DMS153 treated with DMSO at 0.1 percent for 48 hours (cell line): Measurements from ENCODE around the gene FBXL14.

Source experiments
- DNase-seq: peaks from one replicate; lab custom pipeline; 2025; ENCODE audit not compliant: unreplicated experiment; lab: John Stamatoyannopoulos, UW

FBXL14 gene, protein sequence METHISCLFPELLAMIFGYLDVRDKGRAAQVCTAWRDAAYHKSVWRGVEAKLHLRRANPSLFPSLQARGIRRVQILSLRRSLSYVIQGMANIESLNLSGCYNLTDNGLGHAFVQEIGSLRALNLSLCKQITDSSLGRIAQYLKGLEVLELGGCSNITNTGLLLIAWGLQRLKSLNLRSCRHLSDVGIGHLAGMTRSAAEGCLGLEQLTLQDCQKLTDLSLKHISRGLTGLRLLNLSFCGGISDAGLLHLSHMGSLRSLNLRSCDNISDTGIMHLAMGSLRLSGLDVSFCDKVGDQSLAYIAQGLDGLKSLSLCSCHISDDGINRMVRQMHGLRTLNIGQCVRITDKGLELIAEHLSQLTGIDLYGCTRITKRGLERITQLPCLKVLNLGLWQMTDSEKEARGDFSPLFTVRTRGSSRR

DNA sequence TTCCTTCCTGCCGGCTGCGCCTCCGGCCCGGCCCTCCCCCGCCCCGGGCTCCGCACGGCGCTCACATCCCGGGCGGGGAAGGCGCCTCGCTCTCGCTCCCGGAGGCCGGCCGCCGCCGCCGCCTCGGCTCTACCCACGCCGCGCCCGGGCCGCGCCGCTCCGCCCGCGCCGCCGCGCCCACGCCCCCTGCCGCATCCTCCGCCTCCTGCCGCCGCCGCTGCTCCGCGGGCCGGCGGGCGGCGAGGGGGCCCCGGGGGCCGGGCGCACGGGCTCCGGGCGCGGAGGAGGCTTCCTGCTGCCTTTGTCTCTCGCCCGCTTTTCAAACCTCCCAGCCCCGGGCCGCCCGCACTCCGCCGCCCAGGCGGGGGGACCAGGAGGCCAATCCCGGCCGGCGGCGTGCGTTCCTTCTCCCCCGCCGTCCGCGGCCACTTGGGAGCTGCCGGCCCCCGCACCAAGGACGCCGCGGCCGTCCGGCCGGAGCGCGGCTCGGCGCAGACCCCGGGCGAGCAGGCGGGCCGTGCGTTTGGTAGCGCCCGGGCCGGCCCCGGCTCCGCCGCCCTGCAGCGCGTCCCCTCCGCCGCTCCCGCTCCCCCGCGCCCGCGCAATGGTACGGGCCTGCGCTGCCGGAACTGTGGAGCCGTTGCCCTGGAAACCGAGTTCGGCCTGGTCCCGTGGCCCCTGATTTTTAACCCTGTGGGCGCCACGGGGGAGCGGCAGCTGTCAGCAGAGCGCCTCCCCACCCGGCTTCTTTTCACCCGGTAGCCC is at the start of gene FBXL14:
Gene FBXL14 (minus strand): TSS at position 321 of the 765 bp plus-strand sequence. CDS start 515 bp downstream, outside the sequence.
- peak; percentile 41 for DNase-seq

DNA sequence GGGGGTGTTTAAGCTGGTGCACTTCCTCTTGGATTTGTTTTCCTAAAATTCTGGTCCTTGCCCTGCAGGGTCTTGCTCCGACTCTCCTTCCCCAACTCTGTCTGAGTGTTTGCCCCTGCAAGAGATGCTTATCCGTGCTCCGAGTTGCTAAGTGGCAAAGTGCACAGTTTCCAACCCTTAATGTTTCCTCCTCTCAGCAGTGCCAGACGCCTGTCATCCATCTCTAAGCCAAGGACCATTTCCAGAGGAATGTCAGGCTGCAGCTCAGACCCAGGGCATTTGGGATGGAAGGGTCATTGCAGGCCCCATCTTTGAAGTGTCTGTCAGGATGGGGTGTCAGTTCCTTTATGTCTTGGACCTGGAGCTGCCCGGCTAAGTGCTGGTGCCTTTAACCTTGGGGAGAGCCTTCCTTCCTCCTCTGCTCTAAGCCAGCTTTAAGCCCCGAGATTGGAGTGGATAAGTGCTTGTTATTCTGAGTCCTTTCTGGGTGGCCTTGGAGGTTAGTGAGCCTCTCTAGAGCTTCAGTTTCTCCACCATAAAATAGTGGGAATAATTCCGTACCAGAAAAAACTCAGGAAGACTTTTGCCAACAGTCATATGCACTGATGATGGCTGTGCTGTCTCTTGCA is 49.6 kb upstream of the FBXL14 start:
- DNase-seq: no peak

DNA sequence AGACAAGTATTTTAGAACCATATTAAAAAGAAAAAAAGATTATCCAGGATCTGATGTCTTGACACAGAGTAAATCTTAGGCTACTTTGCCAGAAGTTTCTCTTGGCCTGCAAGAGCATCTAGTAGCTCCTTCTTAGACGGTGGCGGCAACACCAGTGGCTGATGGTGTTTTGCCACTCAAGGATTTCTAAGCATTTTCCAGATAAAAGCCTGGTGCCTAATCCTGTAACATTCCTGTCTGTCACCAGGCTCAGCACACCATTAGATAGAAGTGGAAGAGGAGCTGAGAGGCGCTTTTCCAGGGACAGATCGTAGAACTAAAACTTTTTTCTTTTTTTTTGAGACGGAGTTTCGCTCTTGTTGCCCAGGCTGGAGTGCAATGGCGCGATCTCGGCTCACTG is 48.7 kb upstream of the FBXL14 start:
- DNase-seq: no peak

DNA sequence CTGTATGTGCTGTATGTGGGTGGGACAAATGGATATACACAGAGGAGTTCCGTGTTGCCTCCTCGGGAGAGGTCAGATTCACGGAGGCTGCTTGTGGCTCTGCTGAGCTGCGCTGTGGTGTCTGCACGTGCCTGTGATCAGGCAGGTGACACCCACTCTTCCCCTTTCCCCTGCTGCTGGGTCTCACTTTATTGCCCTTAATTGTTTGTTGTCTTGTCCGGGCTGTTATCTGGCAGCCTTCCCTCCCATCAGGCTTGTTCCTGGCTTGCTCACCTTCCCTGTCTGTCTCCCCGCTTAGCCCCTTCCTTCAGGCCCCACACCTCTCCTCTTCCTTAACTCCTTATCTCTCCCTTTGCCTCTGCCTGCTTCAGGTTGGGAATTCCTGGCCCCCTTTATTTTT is 48.1 kb upstream of the FBXL14 start:
- no peak for DNase-seq

DNA sequence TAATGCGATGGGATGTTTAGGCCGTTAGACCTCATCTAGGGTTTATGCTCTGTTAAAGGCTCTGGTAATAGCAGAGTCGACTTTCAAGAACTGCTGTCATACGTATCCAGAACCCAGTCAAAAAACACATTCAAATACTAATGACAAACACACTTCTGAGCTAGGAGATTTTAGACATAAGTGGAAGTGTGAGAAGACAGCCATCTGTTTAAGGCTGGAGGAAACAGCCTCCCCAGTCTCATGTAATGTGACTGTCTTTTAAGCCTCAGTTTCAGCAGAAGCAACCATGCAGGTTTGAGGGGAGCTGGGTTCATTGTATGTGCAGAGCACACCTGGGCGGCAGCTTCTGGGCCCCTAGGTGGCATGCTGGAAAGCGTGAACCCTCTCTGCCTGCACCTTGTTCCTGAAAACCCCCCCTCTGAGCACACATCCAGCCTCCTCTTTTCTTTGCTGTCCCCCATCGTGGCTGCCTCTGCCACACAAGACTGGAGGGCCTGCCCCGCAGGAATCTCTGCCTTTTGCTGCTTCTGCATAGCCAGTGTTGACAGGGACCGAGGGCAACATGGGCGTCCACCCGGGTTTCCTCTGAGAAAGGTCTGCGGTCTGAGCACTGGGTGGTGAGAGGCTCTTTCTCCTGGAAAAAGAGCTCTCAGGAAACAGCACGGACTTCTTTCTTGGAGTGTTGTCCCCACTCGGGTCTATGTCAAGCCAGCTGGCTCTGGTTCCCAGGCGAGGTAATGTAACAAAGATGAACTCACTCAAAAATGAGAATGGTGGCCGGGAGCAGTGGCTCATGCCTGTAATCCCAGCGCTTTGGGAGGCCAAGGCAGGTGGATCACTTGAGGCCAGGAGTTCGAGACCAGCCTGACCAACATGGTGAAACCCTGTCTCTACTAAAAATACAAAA is 46.2 kb upstream of the FBXL14 start:
- no peak for DNase-seq

DNA sequence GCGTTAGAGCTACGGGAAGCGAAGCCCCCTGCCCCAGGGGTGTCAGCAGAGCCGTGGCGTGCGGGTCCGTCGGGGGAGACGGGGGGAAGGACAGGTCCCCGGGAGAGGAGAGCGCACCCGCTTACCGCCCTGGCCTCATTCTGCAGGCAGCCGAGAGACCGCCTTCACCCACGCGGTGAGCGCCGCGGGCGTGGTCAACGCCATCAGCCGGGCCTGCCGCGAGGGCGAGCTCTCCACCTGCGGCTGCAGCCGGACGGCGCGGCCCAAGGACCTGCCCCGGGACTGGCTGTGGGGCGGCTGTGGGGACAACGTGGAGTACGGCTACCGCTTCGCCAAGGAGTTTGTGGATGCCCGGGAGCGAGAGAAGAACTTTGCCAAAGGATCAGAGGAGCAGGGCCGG is 45.2 kb upstream of the FBXL14 start:
- no peak for DNase-seq

DNA sequence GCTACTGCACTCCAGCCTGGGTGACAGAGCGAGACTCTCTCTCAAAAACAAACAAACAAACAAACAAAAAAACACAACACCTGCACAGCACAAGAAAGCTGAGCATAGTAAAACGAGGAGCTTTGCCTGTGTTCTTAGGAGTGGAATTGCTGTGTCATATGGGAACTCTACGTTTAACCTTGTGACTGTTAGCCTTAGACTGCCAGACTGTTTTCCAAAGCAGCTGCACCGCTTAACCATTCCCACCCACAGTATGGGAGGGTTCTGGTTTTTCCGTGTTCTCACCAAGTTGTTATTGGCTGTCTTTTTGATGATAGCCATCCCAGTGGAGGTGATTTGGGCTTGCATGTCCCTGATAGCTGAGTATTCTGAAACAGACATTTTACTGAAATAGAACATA is 43.8 kb upstream of the FBXL14 start:
- DNase-seq: no peak

DNA sequence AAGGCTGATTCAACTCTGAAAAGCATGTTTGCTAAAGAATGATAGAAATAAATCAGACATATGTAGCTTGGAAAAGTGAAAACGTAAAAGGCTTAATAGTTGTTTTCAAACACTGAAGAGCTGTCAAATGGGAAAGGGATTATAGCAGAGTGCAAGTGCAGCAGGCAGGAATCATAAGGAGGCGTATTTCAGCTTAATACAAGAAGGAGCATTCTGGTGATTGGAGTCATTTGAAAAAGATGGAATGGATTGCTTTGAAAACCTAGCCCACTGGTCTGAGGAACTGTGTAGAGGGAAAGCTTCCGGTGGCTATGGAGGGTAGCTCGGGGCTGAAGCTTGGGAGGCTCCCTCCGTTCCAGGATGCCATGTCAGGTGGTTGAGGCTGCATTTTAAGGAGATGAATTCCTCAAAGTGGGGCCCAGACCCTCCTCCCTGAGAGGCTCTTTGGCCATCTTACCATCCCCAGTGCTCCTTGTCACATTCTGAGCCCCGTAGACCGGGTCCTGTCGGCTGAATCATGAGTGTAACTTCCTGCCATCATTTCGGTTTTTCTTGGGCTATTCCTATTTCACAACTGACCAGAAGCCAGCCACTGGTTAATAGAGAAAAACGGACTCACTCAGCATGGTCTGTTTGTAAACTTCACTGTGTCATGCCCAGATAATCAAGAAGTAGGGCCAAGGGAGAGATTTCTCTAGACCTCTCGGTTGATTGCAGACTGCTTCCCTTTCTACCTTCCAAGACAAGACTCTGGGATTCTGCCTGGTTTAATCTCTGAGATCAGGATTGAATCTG is 41.1 kb upstream of the FBXL14 start:
- no peak for DNase-seq

DNA sequence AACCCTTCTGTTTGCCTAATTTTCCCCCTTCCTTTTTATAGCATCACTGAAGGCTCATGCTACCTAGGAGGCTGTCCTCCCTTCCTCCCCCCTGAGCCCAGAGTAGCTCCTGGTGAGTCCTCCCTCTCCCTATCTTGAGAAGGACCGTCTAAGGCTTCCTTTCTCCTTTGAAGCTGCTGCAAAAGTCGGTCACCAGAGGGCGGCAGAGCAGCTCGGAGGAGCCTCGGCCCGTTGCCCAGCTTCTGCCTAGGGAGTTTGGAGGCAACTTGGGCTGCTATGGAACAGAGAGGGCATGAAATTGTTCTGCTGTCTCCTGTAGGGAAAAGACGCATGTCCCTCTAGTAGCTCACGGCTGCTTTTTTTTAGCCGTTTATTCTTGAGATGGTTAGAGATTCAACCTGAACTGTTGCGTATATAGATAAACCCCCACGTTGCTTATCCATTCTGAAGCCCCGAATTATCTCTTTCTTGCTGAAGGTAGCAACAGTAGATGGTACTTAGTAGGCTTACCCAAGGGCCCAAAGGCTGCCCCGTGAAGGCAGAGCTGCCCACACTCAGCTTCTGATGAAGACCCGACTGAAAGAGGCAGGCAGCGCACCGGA is 40.3 kb upstream of the FBXL14 start:
- peak; percentile 82 for DNase-seq

DNA sequence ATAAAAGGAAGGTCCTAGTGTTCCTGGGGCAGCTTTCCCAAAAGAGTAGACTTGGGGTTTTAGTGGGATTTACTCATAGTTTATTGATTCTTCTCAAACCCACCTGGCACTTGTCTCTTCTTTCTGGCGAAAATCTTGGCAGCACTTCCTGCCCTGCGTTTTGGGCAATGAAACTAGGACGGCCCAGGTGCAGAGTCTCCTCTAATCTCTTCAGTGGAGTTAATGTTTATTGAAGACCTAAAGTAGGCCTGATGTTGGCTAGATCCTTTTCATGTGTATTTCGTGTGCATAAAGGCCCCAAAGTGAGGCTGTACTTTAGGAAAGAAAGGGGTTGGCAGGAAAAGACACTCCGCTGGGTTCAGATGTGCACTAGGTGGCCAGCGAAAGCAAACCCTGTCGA is 39.8 kb upstream of the FBXL14 start:
- no peak for DNase-seq

DNA sequence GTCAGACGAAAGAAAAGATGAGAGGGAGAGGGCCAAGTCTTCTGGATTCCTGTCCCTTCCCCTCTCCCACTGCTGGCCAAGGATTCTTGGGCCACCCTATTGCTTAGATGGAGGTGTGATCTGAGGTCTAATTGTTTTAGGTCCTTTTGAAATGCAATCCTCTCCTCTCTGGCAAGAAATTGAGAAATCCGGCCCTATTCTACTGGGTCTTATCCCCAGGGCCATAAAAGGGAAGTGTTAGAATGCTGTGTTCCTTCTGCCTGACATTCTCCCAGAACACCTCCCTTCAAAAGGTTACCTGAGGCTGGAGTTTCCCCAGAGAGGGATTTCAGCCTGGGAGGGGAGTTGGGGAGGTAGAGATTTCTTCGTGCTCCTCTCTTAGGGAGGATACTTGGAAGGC is 39.1 kb upstream of the FBXL14 start:
- no peak for DNase-seq

DNA sequence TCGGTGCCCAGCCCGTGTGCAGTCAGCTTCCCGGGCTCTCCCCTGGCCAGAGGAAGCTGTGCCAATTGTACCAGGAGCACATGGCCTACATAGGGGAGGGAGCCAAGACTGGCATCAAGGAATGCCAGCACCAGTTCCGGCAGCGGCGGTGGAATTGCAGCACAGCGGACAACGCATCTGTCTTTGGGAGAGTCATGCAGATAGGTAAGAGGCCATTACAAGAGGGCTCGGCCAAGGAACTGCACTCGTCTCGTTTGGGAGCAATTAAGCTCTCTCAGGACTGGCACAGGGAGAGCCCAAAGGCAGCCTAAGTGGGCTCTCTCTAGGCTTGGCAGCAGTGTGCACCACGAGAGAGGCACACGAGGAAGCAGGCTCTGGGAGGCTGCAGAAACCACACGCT is 38.3 kb upstream of the FBXL14 start:
- DNase-seq: no peak

DNA sequence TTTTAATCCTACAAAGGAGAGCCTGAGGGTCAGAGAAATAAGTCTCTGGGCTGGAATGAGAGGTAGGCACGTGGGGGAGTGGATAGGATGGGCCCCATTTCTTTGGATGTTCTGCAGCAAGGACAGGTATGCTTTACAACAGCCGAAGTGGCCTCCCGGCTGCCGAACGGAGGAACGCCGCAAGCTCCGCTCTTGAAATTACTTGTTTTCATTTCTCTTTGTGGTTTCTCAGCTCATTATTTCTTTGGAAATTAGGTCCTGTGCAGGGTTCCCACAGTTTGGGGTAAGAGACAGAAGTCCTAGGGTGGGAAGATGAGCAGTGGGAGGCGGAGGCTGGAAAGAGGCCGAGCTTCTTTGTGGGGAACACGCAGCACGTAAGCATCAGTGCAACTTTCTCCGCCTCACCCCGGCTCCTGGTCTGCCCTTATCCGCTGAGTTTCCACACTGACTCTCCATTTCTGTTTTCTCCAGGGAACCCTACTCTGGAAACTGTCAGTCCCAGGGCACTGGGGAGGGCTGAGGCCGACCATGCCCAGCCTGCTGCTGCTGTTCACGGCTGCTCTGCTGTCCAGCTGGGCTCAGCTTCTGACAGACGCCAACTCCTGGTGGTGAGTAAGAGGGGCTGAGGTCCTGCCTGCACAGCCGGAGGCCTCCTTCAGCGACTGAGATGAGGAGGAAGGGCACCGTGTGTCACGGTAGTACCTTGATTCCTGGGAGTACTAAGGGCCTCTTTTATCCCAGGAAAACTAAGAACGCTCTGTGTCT is 36.6 kb upstream of the FBXL14 start:
- DNase-seq: no peak

DNA sequence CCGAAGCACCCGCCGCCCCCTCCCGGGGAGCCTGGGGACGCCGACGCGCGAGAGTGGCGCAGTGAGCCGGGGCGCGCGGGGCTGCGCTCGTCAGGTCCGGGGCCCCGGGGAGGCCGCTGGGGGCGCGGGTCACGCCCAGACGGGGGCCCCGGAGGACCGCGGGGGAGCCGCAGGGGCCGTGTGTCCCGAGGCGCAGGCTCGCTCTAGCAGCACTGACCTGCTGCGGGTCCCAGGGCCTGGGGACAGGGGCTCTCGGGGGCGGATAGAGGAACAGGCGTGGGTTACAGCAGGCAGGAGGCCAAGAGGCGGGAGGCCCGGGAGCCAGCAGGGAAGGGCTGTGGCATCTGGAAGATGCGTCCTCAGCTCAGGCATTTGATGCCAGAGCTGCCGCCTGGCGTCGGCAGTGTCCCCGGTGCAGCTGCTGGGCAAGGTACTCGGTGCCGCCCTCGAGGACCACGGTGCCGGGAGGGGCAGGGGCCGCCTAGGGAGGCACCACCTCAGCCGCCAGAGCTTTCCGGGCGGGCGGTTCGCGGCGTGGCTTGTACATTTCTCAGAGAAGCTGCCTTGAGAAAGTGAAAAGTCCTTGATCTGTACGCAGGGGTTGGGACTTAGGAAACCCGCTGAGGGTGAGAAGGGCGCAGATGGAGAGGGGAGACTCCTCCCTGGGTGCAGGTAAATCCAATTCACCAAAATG is 35.9 kb upstream of the FBXL14 start:
- DNase-seq: no peak

DNA sequence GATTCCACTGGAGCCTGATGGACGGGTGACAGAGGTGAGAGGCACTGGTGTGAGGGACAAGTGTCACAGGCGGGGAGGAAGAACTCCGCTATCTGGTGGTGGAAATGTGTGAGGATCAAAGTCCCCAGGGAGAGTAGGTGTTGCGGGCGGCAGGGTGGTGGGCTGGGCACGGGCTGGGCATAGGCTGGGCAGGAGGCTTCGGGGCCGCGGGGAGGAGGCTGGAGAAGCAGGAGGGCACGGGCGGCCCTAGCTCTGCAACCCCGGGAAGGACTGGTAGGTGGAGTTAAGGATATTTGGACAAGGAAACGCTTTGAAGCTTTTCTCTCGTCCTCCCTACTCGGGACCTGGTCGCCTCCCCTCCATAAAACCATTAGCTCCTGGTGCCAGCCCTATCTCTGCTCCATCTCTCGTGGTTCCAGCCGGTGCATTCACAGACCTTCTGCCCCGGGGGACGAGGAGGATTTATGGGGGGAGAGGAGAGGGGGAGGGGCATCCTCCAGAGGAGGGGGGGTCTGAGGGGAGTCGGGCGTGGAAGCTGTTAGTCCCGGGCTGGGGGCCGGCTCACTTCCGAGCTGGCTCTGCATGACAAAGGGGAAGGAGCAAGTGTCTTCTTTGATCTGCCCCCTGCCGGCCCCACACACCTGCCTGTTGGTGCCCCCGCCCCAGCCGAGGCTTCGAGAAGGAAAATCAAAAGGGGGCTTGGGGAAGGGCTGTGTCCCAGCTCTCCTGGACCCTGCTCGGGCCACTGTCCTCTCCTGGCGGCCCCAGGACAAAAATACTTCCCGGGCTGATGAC is 35.2 kb upstream of the FBXL14 start:
- DNase-seq: no peak

DNA sequence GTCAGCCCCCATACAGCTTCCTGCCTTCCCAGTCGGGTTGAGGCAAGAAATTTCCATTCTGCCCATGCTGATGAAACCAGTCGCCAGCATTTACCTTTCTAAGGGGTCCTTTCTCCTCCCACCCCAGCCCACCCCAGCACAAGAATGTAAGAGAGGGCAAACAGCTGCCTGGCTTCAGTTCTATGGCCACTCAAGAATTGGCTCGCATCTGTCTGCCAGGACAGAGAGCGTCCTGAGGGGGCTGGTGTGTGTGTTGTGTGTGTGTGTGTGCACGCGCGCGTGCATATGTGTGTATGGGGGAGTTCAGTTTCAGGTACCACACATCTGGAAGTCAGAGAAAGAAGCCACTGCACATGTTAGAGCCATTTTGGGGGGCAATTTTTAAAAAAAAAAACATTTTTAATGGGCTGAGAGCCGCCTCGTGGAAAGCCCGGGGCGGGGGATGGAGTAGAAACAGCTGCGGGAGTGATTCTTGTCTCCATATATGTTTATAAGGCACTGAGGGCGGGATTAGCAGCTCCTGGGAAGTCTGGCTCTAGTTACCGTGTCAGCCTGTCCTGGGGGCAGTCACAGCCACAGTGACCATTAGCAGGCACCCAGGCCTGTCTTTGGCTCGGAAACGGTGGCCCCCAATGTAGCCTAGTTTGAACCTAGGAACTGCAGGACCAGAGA is 34.4 kb upstream of the FBXL14 start, which contains the start of gene WNT5B:
Gene WNT5B (plus strand): TSS at position 566 of the 672 bp plus-strand sequence. CDS start 2,124 bp downstream, outside the sequence.
- no peak for DNase-seq

DNA sequence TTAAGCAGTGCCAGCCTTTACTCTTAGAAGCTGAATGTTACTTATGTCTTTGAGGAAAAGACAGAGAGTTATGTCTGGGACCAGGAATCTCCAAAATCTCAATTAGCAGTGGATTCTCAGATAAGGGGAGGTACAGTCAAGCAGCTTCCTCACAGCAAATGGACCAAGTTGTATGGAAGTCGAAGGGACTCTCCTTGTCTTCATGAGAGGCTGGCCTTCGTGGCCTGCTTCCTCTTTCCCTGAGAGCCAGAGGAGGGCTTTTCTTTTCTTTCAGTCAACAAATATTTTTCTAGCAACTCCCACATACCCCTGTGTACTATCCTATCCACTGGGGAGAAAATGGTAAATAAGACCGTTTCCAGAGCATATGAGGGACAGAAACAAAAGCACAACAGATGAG is 28.0 kb upstream of the FBXL14 start:
- no peak for DNase-seq
